GM10266 (cell line): Measurements from ENCODE around the gene RMI2.
A peak's percentile ranks its signal among the peaks of the same experiment; 100 is the strongest.
"Not testable (repeated sequence)": the region's sequence is repeated elsewhere in the genome, so short reads cannot be mapped to it uniquely, and the experiment has no call there.

ENCODE experiments used
- DNase-seq: peaks from one replicate; pipeline ENCODE4 v3.0.0; 2012; ENCODE audit errors: extremely low spot score
- TF ChIP-seq, protein P1 (sequence below): IDR thresholded peaks from 2 replicates; pipeline ENCODE4 v1.5.1; 2012; ENCODE audit warnings: mild to moderate bottlenecking, low read depth; ENCODE audit not compliant: control insufficient read depth, insufficient read depth; ENCODE audit errors: missing control alignments

The RMI2 gene

DNA sequence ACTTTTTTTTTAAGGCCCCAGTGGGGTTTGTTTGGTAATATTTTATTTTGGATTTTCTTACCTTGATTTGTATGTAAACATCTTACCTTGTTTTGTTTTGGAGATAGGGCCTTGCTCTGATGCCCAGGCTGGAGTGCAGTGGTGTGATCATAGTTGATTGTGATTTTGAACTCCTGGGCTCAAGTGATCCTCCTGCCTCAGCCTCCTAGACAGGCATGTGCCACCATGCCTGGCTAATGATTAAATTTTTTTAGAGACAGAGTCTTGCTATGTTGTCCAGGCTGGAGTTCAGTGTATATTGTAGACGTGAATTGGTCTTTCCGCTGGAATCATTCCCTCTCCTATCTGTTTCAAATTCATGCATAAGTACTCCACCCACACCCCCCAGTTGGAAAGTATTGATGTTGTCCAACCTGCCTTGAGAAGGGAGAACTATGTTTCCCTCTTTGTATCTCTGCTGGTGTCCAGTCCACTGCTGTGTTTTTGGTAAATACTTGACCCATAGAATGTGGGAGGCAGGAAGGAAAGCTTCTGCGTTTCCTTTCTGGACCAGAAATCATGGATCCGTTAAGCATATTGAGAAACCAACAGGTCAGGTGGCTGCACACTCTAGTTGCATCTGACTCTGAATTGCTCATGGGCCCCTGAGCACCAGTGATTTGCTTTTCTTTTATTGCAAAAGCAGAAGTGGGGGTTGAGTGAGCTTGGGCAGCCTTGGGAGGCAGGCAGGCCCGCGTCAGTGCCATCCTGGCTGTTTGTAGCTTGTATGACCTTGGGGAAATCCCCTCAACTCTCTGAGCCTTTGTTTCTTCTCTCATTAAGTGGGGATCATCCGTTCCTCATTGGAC is 25.0 kb downstream of the RMI2 start:
- DNase-seq, result no peak
- TF ChIP-seq, protein P1, sequence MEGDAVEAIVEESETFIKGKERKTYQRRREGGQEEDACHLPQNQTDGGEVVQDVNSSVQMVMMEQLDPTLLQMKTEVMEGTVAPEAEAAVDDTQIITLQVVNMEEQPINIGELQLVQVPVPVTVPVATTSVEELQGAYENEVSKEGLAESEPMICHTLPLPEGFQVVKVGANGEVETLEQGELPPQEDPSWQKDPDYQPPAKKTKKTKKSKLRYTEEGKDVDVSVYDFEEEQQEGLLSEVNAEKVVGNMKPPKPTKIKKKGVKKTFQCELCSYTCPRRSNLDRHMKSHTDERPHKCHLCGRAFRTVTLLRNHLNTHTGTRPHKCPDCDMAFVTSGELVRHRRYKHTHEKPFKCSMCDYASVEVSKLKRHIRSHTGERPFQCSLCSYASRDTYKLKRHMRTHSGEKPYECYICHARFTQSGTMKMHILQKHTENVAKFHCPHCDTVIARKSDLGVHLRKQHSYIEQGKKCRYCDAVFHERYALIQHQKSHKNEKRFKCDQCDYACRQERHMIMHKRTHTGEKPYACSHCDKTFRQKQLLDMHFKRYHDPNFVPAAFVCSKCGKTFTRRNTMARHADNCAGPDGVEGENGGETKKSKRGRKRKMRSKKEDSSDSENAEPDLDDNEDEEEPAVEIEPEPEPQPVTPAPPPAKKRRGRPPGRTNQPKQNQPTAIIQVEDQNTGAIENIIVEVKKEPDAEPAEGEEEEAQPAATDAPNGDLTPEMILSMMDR, result no peak

DNA sequence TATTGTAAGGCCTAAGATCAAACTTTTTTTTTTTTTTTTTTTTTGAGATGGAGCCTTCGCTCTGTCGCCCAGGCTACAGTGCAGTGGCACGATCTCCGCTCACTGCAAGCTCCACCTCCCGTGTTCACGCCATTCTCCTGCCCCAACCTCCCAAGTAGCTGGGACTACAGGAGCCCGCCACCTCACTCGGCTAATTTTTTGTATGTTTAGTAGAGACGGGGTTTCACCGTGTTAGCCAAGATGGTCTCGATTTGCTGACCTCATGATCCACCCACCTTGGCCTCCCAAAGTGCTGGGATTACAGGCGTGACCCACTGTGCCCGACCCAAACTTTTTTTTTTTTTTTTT is 25.6 kb downstream of the RMI2 start:
- not testable (repeated sequence) for DNase-seq

DNA sequence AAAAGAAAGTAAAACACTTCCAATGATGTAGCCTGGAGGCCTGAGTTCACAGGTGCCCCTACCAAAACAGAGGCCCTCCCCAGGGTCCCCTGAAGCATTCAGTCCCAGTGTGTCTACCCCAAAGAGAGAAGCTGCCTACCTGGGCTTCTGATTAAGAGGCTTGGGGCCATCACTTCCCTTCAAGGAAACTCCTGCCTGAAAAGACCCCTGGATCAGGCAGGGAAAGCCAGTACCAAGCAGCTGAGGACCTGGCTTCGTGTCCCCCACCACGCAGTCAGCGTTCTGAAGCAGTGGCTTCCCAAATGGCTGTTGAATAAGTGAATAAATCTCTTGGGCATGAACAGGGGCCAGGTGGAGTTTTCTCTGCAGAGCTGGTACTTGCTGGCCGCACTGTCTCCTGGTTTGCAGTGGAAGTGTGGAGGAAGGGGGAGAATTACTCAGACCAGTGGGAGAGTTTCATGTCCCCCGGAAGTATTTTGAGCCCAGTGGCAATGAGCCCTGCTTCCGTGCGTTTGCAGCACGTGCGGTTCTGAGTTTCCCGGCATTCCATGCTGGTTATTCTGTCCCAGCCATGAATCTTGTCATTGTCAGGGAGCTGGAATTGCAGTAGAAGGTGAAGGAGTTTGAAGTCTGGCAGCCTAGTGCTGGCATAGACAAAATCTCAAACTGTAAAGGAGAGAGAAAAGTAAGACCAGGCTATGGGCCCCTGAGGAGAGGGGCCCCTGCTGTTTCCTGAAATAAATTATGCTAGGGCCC is 27.0 kb downstream of the RMI2 start:
- DNase-seq, result peak; percentile 2

DNA sequence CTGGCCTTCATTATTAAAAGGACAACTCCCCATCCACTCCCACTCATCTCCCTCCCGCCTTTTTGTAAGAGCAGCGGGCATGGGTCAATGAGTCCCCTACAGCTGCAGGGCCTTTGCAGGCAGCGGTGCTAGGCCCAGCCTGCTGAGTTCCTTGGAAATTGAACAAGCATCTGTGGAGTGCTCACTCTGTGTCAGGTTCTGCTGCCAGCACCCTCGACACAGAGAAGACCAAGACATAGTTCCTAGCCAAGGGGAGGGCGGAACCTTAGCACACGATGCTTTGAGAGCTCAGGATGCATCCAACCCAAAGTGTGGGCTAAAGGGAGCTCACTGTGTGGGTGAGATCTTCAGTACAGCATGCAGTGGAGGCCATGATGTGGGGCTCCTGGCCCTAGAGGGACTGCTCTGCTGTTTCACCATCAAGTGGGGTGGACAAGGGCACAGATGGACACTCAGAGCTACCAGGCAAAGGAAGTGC is 27.6 kb downstream of the RMI2 start:
- TF ChIP-seq, protein P1, result no peak
- no peak for DNase-seq

More for the DNA sequence above, 27.0 kb downstream of the RMI2 start:
- TF ChIP-seq, protein P1, result no peak

DNA sequence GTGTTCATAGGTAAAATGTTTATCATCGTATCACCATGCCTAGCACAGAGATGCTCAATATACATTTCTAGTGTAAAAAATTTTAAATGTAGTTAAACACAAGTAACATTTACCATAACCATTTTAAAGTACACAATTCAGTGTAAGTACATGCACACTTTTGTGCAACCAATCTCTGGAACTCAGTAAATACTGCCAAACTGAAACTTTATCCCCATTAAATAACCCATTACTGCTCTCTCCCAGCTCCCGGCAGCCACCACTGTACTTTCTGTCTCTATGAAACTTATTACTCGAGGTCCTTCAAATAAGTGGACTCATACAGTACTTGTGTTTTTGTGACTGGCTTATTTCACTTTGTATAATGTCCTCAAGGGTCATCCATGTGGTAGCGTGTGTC is 29.0 kb downstream of the RMI2 start:
- DNase-seq, result no peak
- TF ChIP-seq, protein P1, result no peak

DNA sequence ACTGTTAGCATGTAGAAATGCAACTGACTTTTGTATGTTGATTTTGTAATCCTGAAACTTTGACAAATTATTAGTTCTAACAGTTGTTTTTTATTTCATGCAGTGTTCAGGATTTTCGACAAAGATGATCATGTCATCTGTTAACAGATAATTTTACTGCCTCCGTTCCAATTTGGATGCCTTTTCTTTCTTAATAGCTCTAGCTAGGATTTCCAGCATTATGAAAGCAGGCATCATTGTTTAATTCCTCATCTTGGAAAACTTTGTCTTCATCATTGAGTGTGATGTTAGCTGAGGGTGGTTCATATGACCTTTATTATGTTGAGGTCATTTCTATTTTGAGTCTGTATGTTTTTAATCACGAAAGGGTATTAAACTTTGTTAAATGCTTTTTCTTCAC is 31.9 kb downstream of the RMI2 start:
- DNase-seq, result no peak
- TF ChIP-seq, protein P1, result no peak

DNA sequence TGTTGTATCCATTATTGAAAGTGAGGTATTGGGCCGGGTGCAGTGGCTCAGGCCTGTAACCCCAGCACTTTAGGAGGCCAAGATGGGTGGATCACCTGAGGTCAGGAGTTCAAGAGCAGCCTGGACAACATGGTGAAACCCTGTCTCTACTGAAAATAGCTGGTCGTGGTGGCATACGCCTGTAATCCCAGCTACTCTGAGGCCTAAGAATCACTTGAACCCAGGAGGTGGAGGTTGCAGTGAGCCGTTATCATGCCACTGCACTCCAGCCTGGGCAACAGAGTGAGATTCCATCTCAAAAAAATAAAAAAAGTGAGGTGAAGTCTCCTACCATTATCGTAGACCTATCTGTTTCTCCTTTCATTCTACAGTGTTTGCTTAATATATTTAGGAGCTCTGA is 33.7 kb downstream of the RMI2 start:
- not testable (repeated sequence) for DNase-seq

DNA sequence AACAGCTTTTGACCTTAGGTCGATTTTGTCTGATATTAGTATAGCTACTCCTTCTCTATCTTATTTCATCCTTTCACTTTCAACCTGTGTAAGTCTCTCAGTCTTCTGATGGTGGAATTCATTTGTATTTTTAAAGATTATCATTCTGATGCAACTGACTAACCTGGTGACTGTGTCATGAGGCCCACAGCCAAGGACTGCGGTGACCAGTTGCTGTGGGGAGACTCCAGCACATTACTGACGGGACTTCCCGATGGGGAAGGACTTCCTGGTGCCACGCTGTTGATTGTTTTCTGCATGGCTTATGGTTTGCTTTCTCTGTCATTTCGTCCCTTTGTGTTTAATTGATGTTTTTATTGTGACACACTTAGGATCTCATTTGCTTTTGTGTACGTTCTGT is 34.2 kb downstream of the RMI2 start:
- peak; percentile 77 for DNase-seq
- TF ChIP-seq, protein P1, result no peak
